Measurements from ENCODE around the gene F11R.

DNA sequence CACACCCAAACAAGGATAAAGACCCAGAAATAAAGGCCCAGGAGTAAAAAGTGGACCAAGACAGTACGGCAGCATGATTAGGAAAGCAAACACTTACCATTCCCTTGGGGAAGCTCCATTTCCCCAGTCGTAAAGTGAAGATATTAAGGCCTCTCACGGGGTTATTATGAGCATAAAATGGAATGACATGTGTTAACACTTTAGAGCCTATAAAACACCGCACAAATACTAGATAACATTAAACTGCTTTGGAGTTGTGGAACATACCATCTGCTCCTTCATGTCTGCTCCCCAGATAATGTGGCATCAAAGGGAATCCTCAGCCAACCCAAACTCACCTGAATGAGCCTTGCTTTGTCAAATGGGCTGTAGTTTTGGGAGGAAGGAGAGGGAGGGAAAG, 57.4 kb downstream of the F11R start:
- TF ChIP-seq GATA2 (IDR thresholded peaks at IDR 0.05; ENCODE audit: low read depth, low read length) = no peak
- no peak for TF ChIP-seq GATA3 (IDR thresholded peaks at IDR 0.05; ENCODE audit: low read depth, low read length)

Measured in SH-SY5Y (cell line).